H1 (cell line): Measurements from ENCODE around the gene AFF1.

ENCODE experiments used
- EZH2 ChIP-seq: fragments of 200-600 bp; sonication (generic); IDR thresholded peaks from 2 replicates; pipeline ENCODE4 v1.7.1; 2012; ENCODE audit warnings: low read depth, mild to moderate bottlenecking, moderate library complexity, low read length, inconsistent platforms; ENCODE audit not compliant: severe bottlenecking
- GABPA ChIP-seq: IDR thresholded peaks from 2 replicates; pipeline ENCODE4 v1.6.1; 2011; ENCODE audit warnings: mild to moderate bottlenecking, low read length, moderate library complexity, borderline replicate concordance; ENCODE audit not compliant: insufficient read depth
- GTF2F1 ChIP-seq: IDR thresholded peaks from 2 replicates; pipeline ENCODE4 v1.6.1; 2012; ENCODE audit warnings: low read depth, low read length, improper control_type of control experiment, borderline replicate concordance
- JUN ChIP-seq: IDR thresholded peaks from 2 replicates; pipeline ENCODE4 v1.6.1; 2011; ENCODE audit warnings: low read depth, mild to moderate bottlenecking, improper control_type of control experiment, low read length
- PHF8 ChIP-seq: fragments of 200-600 bp; sonication (generic); conservative IDR thresholded peaks from 2 replicates; pipeline ENCODE4 v1.7.1; 2012; ENCODE audit warnings: low read depth, mild to moderate bottlenecking, inconsistent platforms, low read length, moderate library complexity
- POLR2A ChIP-seq, 2 experiments: IDR thresholded peaks; 1 replicate in 1 of 2; 2 replicates in 1 of 2; pipeline ENCODE4 v1.6.1; 2011; ENCODE audit warnings: low read depth in 2 of 2, low read length in 2 of 2, mild to moderate bottlenecking in 2 of 2; ENCODE audit errors: control extremely low read depth in 1 of 2
- POLR2AphosphoS5 ChIP-seq: IDR thresholded peaks from 2 replicates; pipeline ENCODE4 v1.6.1; 2011; ENCODE audit warnings: low read depth, low read length
- SIN3A ChIP-seq, 2 experiments: IDR thresholded peaks in 1 of 2; conservative IDR thresholded peaks in 1 of 2; 2 replicates each; pipeline ENCODE4 v1.6.1; 2011 to 2012; ENCODE audit warnings: low read length in 2 of 2, improper control_type of control experiment in 1 of 2, low read depth in 1 of 2, mild to moderate bottlenecking in 1 of 2
- ZNF274 ChIP-seq: IDR thresholded peaks from 2 replicates; pipeline ENCODE4 v1.7.0; 2012; ENCODE audit warnings: low read length, borderline replicate concordance; ENCODE audit errors: extremely low read depth
- TF ChIP-seq, protein P1 (sequence below): IDR thresholded peaks from 2 replicates; pipeline ENCODE4 v1.6.1; 2011; ENCODE audit warnings: low read length, improper control_type of control experiment
- TF ChIP-seq, protein P2 (sequence below), 3 experiments: IDR thresholded peaks; 1 replicate in 2 of 3; 2 replicates in 1 of 3; pipeline versions ENCODE4 v1.5.1 to v1.6.1; 2011; ENCODE audit warnings: low read length in 3 of 3, mild to moderate bottlenecking in 3 of 3, inconsistent platforms in 2 of 3, low read depth in 1 of 3, moderate library complexity in 1 of 3; ENCODE audit not compliant: insufficient read depth in 1 of 3; ENCODE audit errors: control extremely low read depth in 1 of 3
- TF ChIP-seq, protein P3 (sequence below): IDR thresholded peaks from 2 replicates; pipeline ENCODE4 v1.6.1; 2012; ENCODE audit warnings: inconsistent platforms

DNA sequence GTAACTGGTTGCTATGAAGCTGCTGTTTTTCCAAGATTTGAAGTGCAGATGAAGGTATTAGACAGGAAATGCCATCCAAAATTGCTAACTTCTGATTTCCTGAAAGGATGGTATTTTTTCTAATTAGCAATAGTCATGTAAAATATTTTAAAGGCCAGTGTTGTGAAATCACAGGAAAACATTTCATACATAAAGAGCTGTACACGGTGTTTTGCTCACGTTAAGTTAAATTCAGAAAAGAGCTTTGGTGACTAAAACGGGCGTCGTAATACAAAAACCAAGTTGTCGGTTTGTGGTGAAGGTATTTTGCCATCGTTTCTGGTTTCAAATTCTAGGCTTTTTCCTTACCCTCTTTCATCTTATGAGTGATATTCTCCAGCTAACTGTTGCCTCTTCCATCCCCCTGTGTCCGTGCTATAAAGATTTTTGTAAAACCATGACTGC is 39.8 kb downstream of the AFF1 start:
- TF ChIP-seq GTF2F1 (no peak), POLR2AphosphoS5 (no peak), GABPA (no peak), EZH2 (no peak), POLR2A (IDR thresholded peaks at IDR 0.05; ENCODE audit: control extremely low read depth in 1 of 2, low read depth in 2 of 2, low read length in 2 of 2) (no peak), PHF8 (no peak), JUN (no peak), ZNF274 (no peak), SIN3A (conservative IDR thresholded peaks at IDR 0.05 in 1 of 2, IDR thresholded peaks at IDR 0.05 in 1 of 2; ENCODE audit: low read depth in 1 of 2, low read length in 2 of 2) (no peak)
- TF ChIP-seq, protein P1, sequence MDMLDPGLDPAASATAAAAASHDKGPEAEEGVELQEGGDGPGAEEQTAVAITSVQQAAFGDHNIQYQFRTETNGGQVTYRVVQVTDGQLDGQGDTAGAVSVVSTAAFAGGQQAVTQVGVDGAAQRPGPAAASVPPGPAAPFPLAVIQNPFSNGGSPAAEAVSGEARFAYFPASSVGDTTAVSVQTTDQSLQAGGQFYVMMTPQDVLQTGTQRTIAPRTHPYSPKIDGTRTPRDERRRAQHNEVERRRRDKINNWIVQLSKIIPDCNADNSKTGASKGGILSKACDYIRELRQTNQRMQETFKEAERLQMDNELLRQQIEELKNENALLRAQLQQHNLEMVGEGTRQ: no peak
- TF ChIP-seq, protein P2, sequence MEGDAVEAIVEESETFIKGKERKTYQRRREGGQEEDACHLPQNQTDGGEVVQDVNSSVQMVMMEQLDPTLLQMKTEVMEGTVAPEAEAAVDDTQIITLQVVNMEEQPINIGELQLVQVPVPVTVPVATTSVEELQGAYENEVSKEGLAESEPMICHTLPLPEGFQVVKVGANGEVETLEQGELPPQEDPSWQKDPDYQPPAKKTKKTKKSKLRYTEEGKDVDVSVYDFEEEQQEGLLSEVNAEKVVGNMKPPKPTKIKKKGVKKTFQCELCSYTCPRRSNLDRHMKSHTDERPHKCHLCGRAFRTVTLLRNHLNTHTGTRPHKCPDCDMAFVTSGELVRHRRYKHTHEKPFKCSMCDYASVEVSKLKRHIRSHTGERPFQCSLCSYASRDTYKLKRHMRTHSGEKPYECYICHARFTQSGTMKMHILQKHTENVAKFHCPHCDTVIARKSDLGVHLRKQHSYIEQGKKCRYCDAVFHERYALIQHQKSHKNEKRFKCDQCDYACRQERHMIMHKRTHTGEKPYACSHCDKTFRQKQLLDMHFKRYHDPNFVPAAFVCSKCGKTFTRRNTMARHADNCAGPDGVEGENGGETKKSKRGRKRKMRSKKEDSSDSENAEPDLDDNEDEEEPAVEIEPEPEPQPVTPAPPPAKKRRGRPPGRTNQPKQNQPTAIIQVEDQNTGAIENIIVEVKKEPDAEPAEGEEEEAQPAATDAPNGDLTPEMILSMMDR (IDR thresholded peaks at IDR 0.05; ENCODE audit: control extremely low read depth in 1 of 3, insufficient read depth in 1 of 3, low read depth in 1 of 3, low read length in 3 of 3): no peak
- TF ChIP-seq, protein P3, sequence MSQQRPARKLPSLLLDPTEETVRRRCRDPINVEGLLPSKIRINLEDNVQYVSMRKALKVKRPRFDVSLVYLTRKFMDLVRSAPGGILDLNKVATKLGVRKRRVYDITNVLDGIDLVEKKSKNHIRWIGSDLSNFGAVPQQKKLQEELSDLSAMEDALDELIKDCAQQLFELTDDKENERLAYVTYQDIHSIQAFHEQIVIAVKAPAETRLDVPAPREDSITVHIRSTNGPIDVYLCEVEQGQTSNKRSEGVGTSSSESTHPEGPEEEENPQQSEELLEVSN: no peak
